ENCODE measurements around the gene DBI. TPM values are rescaled to one million over a fixed set of nuclear protein-coding genes. Genes with fewer than 3 reads are reported as not detected.

DBI gene
- total RNA-seq, 6 donors from 2014 or later, result 60.8 to 250 (median 159) TPM

GRCh38 chr2:119419803-119420508, 53.2 kb downstream of the DBI start:
- Histone ChIP-seq H3K9me3 (no peaks in the 10 kb centered on the region), H3K4me1 (no peaks in the 10 kb centered on the region), H3K36me3 (no peaks in the 10 kb centered on the region), H3K4me3 (no peak overlapping the region), H3K27me3 (no peaks in the 10 kb centered on the region), H3K27ac (no peak overlapping the region)
- WGBS, 2 donors, result 45 to 52% methylated on average over 1 of the region's 1 CpG
- TF ChIP-seq POLR2AphosphoS5 (IDR thresholded peaks at IDR 0.05) (no peak), POLR2A (IDR thresholded peaks at IDR 0.05) (no peak), EP300 (IDR thresholded peaks at IDR 0.05) (no peak)
- TF ChIP-seq, protein P1, sequence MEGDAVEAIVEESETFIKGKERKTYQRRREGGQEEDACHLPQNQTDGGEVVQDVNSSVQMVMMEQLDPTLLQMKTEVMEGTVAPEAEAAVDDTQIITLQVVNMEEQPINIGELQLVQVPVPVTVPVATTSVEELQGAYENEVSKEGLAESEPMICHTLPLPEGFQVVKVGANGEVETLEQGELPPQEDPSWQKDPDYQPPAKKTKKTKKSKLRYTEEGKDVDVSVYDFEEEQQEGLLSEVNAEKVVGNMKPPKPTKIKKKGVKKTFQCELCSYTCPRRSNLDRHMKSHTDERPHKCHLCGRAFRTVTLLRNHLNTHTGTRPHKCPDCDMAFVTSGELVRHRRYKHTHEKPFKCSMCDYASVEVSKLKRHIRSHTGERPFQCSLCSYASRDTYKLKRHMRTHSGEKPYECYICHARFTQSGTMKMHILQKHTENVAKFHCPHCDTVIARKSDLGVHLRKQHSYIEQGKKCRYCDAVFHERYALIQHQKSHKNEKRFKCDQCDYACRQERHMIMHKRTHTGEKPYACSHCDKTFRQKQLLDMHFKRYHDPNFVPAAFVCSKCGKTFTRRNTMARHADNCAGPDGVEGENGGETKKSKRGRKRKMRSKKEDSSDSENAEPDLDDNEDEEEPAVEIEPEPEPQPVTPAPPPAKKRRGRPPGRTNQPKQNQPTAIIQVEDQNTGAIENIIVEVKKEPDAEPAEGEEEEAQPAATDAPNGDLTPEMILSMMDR (IDR thresholded peaks at IDR 0.05), result no peak
- DNase-seq (no peak), ATAC-seq (ENCODE audit: low FRiP score in 2 of 2) (no peak)

DNA sequence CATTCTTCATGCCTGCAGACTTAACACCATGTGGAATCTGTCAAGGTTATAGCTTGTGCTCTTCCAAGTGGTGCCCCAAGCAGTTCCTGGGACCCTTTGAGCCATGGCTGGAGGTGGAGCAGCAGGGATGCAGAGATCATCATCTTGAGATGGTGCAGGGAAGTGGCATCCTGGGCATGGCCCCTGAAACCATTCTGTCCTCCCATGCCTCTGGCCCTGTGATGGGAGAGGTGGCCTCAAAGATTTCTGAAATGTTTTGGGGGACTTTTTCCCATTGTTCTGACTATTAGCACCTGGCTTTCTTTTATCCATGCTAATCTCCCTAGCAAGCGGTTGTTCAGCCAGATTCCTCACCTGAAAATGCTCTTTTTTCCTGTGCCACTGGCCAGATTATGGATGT, 54.5 kb downstream of the DBI start:
- WGBS, 2 donors, result 85 to 91% methylated on average over 1 of the region's 1 CpG
- no peak for TF ChIP-seq POLR2AphosphoS5 (IDR thresholded peaks at IDR 0.05)
- TF ChIP-seq, protein P1 (IDR thresholded peaks at IDR 0.05), result no peak
- TF ChIP-seq EP300 (IDR thresholded peaks at IDR 0.05), result no peak
- no peak for TF ChIP-seq POLR2A (IDR thresholded peaks at IDR 0.05)
- Histone ChIP-seq H3K4me3 (no peak overlapping the region), H3K27ac (no peak overlapping the region), H3K9me3 (no peaks in the 10 kb centered on the region), H3K36me3 (no peaks in the 10 kb centered on the region), H3K27me3 (no peaks in the 10 kb centered on the region), H3K4me1 (peaks cover 6 to 10% (median 7%) of the 10 kb centered on the region in 4 donors)
- DNase-seq (no peak), ATAC-seq (ENCODE audit: low FRiP score in 2 of 2) (no peak)

DNA sequence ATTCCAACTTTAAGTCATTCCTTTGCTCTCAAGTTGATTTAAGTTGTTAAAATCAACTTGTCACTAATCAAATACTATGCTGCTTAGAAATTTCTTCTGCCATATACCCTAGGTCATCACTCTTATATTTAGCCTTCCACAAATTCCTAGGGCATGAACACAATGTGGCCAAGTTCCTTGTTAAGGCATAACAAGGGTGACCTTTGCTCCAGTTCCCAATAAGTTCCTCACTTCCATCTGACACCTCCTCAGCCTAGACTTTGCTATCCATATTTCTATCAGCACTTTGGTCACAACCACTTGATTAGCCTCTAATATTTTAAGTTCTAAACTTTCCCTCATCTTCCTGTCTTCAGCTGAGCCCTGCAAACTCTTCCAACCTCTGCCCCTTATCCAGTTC, 55.0 kb downstream of the DBI start:
- no peaks in the 10 kb centered on the region for H3K36me3 ChIP-seq
- H3K27ac ChIP-seq, result no peak overlapping the region
- H3K4me1 ChIP-seq, result peaks cover 9 to 14% (median 11%) of the 10 kb centered on the region in 4 donors
- H3K27me3 ChIP-seq, result no peaks in the 10 kb centered on the region
- TF ChIP-seq POLR2A (IDR thresholded peaks at IDR 0.05) (no peak), POLR2AphosphoS5 (IDR thresholded peaks at IDR 0.05) (no peak), EP300 (IDR thresholded peaks at IDR 0.05) (no peak)
- TF ChIP-seq, protein P1 (IDR thresholded peaks at IDR 0.05), result no peak
- no peak overlapping the region for H3K4me3 ChIP-seq
- ATAC-seq (ENCODE audit: low FRiP score in 2 of 2) (no peak), DNase-seq (no peak)
- H3K9me3 ChIP-seq, result no peaks in the 10 kb centered on the region

Other genes with a start within 250 kb of the DBI start
- gene C1QL2, start 208.2 kb upstream of the DBI start, total RNA-seq, result not detected
- gene STEAP3, start 143.1 kb upstream of the DBI start, total RNA-seq, result 10 to 100 TPM; 18.1 to 26.6 (median 22.4) TPM
- 10 to 100 TPM in 2 of 6 donors, 1 to 10 TPM in 3, not detected in 1; 3.3 to 14.7 (median 6.2) TPM for gene C2orf76, start 143 bp upstream of the DBI start, total RNA-seq
- 10 to 100 TPM in 5 of 6 donors, 1 to 10 TPM in 1; 9.3 to 28.5 (median 14.5) TPM for gene TMEM37, start 64.9 kb downstream of the DBI start, total RNA-seq
- 10 to 100 TPM in 5 of 6 donors, 1 to 10 TPM in 1; 3.2 to 52.5 (median 16.6) TPM for gene SCTR, start 157.5 kb downstream of the DBI start, total RNA-seq
- gene CFAP221, start 177.5 kb downstream of the DBI start, total RNA-seq, result 10 to 100 TPM; 13.9 to 67.5 (median 30.9) TPM